ENCODE measurements around the gene LUM. TPM values are rescaled to one million over a fixed set of nuclear protein-coding genes. Genes with fewer than 3 reads are reported as not detected.

LUM gene, protein sequence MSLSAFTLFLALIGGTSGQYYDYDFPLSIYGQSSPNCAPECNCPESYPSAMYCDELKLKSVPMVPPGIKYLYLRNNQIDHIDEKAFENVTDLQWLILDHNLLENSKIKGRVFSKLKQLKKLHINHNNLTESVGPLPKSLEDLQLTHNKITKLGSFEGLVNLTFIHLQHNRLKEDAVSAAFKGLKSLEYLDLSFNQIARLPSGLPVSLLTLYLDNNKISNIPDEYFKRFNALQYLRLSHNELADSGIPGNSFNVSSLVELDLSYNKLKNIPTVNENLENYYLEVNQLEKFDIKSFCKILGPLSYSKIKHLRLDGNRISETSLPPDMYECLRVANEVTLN
- 31.9 and 39.1 TPM in 2 replicates for total RNA-seq

DNA sequence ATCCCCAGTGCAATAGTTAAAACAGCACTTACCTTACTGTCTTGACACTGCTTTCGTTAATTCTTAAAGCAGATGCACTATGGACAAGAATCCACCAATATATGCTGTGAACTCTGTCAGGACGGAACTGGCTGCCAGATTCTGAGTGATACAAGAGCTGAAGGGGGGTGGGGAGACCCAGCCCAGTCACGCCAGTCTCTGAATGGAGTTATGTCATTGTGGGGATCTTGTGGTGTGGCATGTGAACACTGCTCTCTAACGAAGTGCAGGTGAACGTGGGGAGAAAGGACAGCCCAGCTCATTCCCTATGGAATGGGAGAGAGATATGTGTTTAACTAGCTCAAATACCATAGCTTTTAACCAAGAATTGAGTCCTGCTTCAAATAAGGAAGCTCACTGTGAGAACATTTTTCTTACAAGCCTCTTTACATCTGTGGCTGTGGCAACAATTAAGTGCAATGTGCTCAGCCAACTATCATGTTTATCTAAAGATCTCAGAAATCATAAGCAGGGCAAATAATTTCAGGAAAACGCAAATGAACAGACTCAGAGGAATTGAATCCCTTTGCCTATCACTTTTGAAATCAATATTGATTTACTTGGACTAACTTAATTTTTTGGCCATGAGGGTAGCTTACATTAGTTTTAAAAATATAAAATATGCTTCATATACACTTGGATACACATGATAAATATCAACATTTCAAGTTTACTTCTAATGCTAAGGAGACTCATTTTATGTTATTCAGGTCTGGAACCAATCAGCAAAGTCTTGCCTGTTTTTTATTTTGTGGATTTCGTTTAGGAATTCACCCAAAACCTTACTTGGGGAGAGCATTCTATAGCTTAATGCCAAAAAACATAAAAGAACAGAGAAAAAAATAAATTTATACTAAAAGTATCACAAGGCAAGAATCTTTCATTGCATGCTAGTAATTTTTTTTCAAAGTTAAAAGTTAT, at the start of gene LUM:
TSS of gene LUM (minus strand) at position 129 of the 960 bp plus-strand sequence. CDS start 2,515 bp downstream, outside the sequence.
- peak; percentile 57 for DNase-seq (ENCODE audit: low read depth)

GRCh38 chr12:91161009-91161408, 49.7 kb upstream of the LUM start:
- no peak for DNase-seq (ENCODE audit: low read depth)

DNA sequence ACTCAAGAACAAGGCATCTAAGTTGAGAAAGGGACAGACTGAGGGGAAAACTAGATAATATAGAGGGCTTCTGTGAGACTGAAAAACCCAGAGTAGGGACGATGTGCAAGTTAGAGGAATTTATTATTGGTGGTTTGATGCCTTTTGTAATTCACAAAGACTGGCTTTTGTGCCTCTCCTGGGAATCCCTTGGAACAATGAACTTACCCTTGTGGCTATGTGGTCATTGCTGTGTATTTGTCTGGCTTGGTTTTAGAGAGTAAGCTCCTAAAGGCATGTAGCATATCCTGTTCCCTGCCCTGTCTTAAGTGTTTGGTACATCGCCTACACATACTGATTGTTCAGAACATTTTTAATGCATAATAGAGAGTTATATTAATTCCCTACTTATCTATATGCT, 44.7 kb upstream of the LUM start:
- peak; percentile 37 for DNase-seq (ENCODE audit: low read depth)

DNA sequence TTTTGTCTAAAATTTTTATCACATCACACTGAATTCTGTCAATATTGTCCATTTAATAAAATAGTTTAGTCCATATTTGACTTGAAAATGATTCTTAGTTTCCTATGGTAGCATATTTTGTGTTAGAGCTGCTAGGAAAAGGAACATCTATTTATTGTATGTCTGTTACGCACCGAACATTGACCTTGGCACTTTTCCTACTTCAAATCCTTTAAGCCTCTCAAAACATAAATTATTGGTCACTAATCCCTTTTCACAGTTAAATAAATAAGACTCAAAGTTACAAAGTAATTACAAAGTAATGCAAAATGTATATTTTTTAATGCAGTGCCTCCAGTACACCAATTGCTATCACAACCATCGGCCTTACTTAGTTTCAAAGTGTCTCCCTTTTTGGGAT, 42.8 kb upstream of the LUM start:
- DNase-seq (ENCODE audit: low read depth), result no peak

GRCh38 chr12:91144053-91144452, 32.8 kb upstream of the LUM start:
- no peak for DNase-seq (ENCODE audit: low read depth)

GRCh38 chr12:91143206-91143605, 31.9 kb upstream of the LUM start:
- DNase-seq (ENCODE audit: low read depth), result no peak

DNA sequence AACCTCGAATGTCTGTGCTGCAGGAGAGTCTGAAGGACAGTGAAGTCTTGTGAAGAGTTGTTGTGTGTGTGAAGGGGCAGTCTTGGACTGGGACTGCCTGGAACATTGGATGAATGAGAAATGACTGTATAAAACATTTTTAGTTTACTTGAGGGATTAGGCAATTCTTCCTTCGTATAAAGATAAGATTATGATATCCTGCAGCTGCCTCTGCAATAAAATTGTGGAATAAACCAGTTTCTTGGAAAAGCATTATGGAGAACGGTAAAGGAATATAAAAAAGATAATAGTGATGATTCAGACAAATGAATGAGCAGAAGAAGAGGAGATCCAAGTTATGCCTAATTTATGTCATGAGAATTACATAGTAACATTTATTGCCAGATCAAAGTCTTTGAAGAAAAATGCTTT, 30.9 kb upstream of the LUM start:
- no peak for DNase-seq (ENCODE audit: low read depth)

- DNase-seq (ENCODE audit: low read depth), result no peak
These were observed 29.0 kb upstream of the LUM start for GRCh38 chr12:91140026-91140931.

GRCh38 chr12:91139286-91139685, 28.0 kb upstream of the LUM start:
- DNase-seq (ENCODE audit: low read depth), result no peak

GRCh38 chr12:91138337-91138920, 27.1 kb upstream of the LUM start:
- DNase-seq (ENCODE audit: low read depth), result no peak

- DNase-seq (ENCODE audit: low read depth), result peak; percentile 32
These were observed 22.6 kb upstream of the LUM start for GRCh38 chr12:91133871-91134270.

GRCh38 chr12:91129662-91130362, 18.5 kb upstream of the LUM start:
- DNase-seq (ENCODE audit: low read depth), result no peak

DNA sequence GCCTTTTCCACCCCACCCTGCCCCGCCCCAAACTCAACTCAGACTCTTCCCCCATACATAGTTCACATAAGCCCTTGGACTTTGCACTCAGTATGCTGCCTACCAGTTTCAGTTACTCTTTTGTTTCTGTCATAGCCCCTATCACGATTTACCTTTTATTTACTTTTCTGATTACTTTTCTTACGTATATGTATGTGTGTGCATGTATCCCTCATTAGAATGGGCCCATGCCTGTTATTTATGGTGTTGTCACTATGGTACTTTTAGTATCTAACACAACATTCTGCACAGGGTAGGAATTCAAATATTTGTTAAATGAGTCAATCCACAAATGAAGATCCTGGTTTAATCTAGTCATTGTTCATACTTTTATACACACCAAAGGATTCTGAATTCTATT, 16.5 kb upstream of the LUM start:
- peak; percentile 82 for DNase-seq (ENCODE audit: low read depth)

DNA sequence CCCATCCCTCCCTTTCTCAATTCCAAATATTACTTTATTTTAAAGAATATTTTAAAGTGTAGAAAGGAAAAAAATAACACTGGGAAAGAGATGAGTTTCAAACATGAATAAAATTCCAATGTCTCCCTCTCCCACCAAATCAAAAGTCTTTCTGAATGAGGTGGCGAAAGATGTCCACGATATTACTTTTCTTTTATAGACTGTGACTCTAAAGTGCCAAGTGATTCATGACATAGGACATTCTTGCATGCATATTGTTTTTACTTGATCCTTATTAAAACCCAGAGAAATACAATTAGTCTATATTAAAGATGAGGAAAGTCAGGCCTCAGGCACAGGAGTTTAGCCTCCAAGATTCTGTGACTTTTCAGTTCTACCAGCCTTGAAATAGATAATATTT, 16.0 kb upstream of the LUM start:
- no peak for DNase-seq (ENCODE audit: low read depth)

DNA sequence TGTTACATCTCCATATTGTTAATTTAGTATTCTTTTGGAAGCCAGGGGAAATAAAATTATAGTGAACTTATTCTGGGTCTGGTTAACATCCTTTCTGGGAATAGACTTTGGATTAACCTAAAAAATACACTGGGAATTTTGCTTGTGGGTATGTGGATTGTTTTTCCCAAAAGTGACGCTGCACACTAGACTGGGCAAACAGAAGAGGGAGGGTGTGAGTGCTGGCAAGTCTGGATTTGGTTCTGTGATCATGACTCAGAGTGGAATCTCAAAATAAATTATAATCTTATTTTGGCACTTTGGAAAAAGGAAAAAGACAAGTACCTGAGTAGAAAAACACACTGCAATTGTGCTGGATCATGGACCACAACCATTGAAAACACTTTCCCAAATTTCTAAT, 15.2 kb upstream of the LUM start:
- DNase-seq (ENCODE audit: low read depth), result peak; percentile 41

- no peak for DNase-seq (ENCODE audit: low read depth)
These were observed 12.1 kb upstream of the LUM start for GRCh38 chr12:91123236-91123916.

DNA sequence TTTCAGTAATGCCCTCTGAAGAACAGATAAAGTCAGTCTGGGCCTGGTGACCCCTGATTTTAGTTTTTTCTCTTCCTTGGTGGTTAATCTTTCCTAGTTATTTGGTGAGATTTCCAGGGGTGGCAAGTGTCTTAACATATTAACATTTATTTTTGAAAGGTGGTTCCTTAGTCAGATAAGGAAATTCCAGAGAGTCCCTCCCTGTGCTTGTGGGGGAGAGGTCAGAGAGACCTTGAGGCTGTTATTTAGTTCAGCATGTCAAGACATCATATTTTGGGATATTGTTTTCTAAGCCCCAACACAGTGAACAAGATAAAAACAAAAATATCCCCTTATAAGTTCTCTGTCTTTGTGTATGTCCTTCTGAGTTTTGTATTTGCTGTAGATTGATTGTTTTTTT, 9.5 kb upstream of the LUM start:
- no peak for DNase-seq (ENCODE audit: low read depth)

DNA sequence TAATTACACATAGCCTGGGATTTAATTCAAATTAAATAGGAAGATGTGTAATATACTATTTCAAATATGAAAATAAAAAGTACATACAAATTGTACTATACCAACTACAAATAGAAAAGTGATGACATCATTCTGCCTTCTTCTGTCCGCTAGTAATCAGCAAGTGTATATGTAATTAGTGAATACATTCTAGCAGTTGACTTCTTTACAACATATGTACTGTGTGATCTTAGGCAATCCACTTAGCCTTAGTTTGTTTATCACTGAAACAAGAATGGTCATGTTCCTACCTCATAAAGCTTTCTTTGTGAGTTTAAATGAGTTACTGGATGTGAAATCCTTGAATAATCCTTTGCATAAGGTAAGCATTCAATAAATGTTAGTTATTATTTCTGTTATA, 7.8 kb upstream of the LUM start:
- no peak for DNase-seq (ENCODE audit: low read depth)

DNA sequence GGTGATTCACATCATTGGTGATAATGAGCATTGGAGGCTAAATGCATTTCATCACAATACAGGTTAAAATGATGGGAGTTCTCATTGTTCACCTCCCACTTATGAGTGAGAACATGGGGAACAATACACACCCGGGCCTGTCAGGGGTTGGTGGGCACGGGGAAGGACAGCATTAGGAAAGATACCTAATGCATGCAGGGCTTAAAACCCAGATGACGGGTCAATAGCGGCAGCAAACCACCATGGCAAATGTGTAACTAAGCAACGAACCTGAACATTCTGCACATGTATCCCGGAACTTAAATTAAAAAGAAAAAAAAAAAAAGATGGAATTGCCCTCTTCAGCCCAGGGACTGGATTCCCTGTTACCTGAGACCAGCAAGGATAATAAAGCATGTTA, 2.3 kb upstream of the LUM start:
- peak; percentile 69 for DNase-seq (ENCODE audit: low read depth)

GRCh38 chr12:91110311-91110924, 876 bp downstream of the LUM start:
- no peak for DNase-seq (ENCODE audit: low read depth)

Measured in renal cortical epithelial cell (primary cell).